Thoracic aorta (tissue), 2 donors: ENCODE measurements around the gene CASKIN2. TPM values are rescaled to one million over a fixed set of nuclear protein-coding genes. Genes with fewer than 3 reads are reported as not detected.

ENCODE experiments used
- ATAC-seq: fragments of 150-250 bp; one replicate; pipeline ENCODE4 v1.8.0; 2017; ENCODE audit warnings: low read depth; ENCODE audit not compliant: insufficient number of reproducible peaks, low FRiP score
- DNase-seq: peaks from one replicate; pipeline ENCODE4 v3.0.0-alpha.2; 2020; ENCODE audit warnings: low spot score
- H3K27ac ChIP-seq, 2 donors: fragments of 200-600 bp; sonication (generic); 1 replicate in 1 of 2; 2 replicates in 1 of 2; pipeline ENCODE4 v1.5.1; 2016; ENCODE audit warnings: mild to moderate bottlenecking in 2 of 2, moderate library complexity in 2 of 2
- H3K27me3 ChIP-seq: fragments of 200-600 bp; sonication (generic); replicated peaks from 2 replicates; pipeline ENCODE4 v1.6.0; 2016; ENCODE audit warnings: mild to moderate bottlenecking; ENCODE audit not compliant: insufficient read depth
- H3K36me3 ChIP-seq: fragments of 200-600 bp; sonication (generic); one replicate; pipeline ENCODE4 v1.5.1; 2016
- H3K4me1 ChIP-seq, 2 donors: fragments of 200-600 bp; sonication (generic); 1 replicate in 1 of 2; 2 replicates in 1 of 2; pipeline versions ENCODE4 v1.5.1 to v1.6.0; 2016; ENCODE audit warnings: low read depth in 2 of 2, mild to moderate bottlenecking in 1 of 2; ENCODE audit not compliant: control insufficient read depth in 1 of 2
- H3K4me3 ChIP-seq: fragments of 200-600 bp; sonication (generic); 2 replicates; pipeline ENCODE4 v1.5.1; 2016; ENCODE audit warnings: mild to moderate bottlenecking
- H3K9me3 ChIP-seq: fragments of 200-600 bp; sonication (generic); 2 replicates; pipeline ENCODE4 v1.5.1; 2016
- CTCF ChIP-seq: fragments of 200-600 bp; sonication (generic); IDR thresholded peaks from one replicate; pipeline ENCODE4 v1.5.1; 2019; ENCODE audit warnings: antibody characterized with exemption
- total RNA-seq, 2 donors: library from RNA; depleted of rRNA; stranded (reverse); fragments of >200 nt; gene quantifications; one replicate each; pipeline versions ENCODE4 v1.1.0 to v1.2.3, GENCODE V29; 2016

CASKIN2 gene
- total RNA-seq, 2 donors from 2014 or later, result 26.0 to 32.4 TPM

- ATAC-seq (no peak), DNase-seq (no peak)
- no peak for TF ChIP-seq CTCF
- H3K27me3 ChIP-seq, result no peaks in the 10 kb centered on the region
- H3K4me1 ChIP-seq, result peaks cover 36 to 67% of the 10 kb centered on the region in 2 donors
- H3K27ac ChIP-seq, result peak overlapping the region; percentile 29 to 53
- H3K9me3 ChIP-seq, result no peaks in the 10 kb centered on the region
- peak overlapping the region; percentile 95 for H3K4me3 ChIP-seq
- peaks cover 8% of the 10 kb centered on the region for H3K36me3 ChIP-seq
Observed at GRCh38 chr17:75511610-75512575, 3.4 kb downstream of the CASKIN2 start.

GRCh38 chr17:75511270-75511609, 4.1 kb downstream of the CASKIN2 start:
- Histone ChIP-seq H3K36me3 (peaks cover 14% of the 10 kb centered on the region), H3K4me1 (peaks cover 36 to 66% of the 10 kb centered on the region in 2 donors), H3K4me3 (peak overlapping the region; percentile 95), H3K27ac (peak overlapping the region in 1 of 2 donors; percentile 29), H3K9me3 (no peaks in the 10 kb centered on the region), H3K27me3 (no peaks in the 10 kb centered on the region)
- TF ChIP-seq CTCF, result no peak
- no peak for DNase-seq
- ATAC-seq, result no peak

GRCh38 chr17:75509528-75510258, 5.6 kb downstream of the CASKIN2 start:
- Histone ChIP-seq H3K36me3 (peaks cover 19% of the 10 kb centered on the region), H3K4me1 (peaks cover 36 to 66% of the 10 kb centered on the region in 2 donors), H3K27ac (peak overlapping the region; percentile 54 to 63), H3K4me3 (no peak overlapping the region), H3K27me3 (no peaks in the 10 kb centered on the region), H3K9me3 (no peaks in the 10 kb centered on the region)
- no peak for TF ChIP-seq CTCF
- no peak for ATAC-seq
- no peak for DNase-seq

- Histone ChIP-seq H3K36me3 (peaks cover 19% of the 10 kb centered on the region), H3K4me1 (peaks cover 34 to 60% of the 10 kb centered on the region in 2 donors), H3K27me3 (no peaks in the 10 kb centered on the region), H3K9me3 (no peaks in the 10 kb centered on the region), H3K27ac (peak overlapping the region; percentile 54 to 63), H3K4me3 (no peak overlapping the region)
- ATAC-seq, result no peak
- TF ChIP-seq CTCF, result no peak
- no peak for DNase-seq
Observed at GRCh38 chr17:75508931-75509361, 6.4 kb downstream of the CASKIN2 start.
